T-helper 1 cell treated with Interleukin-12 subunit alpha and Interleukin-12 subunit beta and Interleukin-4 antibody, amounts not matched to agents 30 μg/mL and 1 μg/mL, for 36 hours (primary cell): ENCODE measurements around the gene NDUFA5.

ENCODE experiments used
- H3K27ac Mint-ChIP-seq: one replicate; pipeline ENCODE4 v1.8.0; 2021; ENCODE audit warnings: mild to moderate bottlenecking, mixed read lengths
- H3K27me3 Mint-ChIP-seq: one replicate; pipeline ENCODE4 v1.8.0; 2021; ENCODE audit warnings: low read depth, mixed read lengths
- H3K36me3 Mint-ChIP-seq: one replicate; pipeline ENCODE4 v1.8.0; 2021; ENCODE audit warnings: low read depth, mixed read lengths
- H3K4me1 Mint-ChIP-seq: one replicate; pipeline ENCODE4 v1.8.0; 2021; ENCODE audit warnings: low read depth, mixed read lengths
- H3K4me3 Mint-ChIP-seq: one replicate; pipeline ENCODE4 v1.8.0; 2021; ENCODE audit warnings: mild to moderate bottlenecking, moderate library complexity, mixed read lengths
- H3K9me3 Mint-ChIP-seq: one replicate; pipeline ENCODE4 v1.8.0; 2021; ENCODE audit warnings: mixed read lengths

Gene NDUFA5

GRCh38 chr7:123557398-123558288 is at the start of gene NDUFA5:
Gene NDUFA5, minus strand, starts transcription at chr7:123557818. Its CDS starts 23 bp downstream, at chr7:123557795.
- Mint-ChIP-seq H3K4me1 (peaks cover 5% of the 10 kb centered on the region), H3K27me3 (peaks cover 3% of the 10 kb centered on the region), H3K4me3 (no peak within 1 kb of the TSS), H3K36me3 (peaks cover 8% of the 10 kb centered on the region), H3K9me3 (no peaks in the 10 kb centered on the region), H3K27ac (no peak within 1 kb of the TSS)

- Mint-ChIP-seq H3K27ac (no peak overlapping the region), H3K27me3 (peaks cover 9% of the 10 kb centered on the region), H3K9me3 (no peaks in the 10 kb centered on the region), H3K4me3 (no peak overlapping the region), H3K36me3 (no peaks in the 10 kb centered on the region), H3K4me1 (no peaks in the 10 kb centered on the region)
Measured at GRCh38 chr7:123604739-123605138, 47.1 kb upstream of the NDUFA5 start.

- Mint-ChIP-seq H3K4me3 (no peak overlapping the region), H3K27me3 (peaks cover 10% of the 10 kb centered on the region), H3K36me3 (no peaks in the 10 kb centered on the region), H3K9me3 (no peaks in the 10 kb centered on the region), H3K27ac (no peak overlapping the region), H3K4me1 (no peaks in the 10 kb centered on the region)
Measured at GRCh38 chr7:123602648-123603047, 45.0 kb upstream of the NDUFA5 start.

GRCh38 chr7:123601530-123601929 is 43.9 kb upstream of the NDUFA5 start, which contains the start of gene ASB15:
Gene ASB15, plus strand, starts transcription at chr7:123601821. Its CDS starts 12,682 bp downstream, at chr7:123614503.
- H3K27me3 Mint-ChIP-seq: peaks cover 10% of the 10 kb centered on the region
- no peaks in the 10 kb centered on the region for H3K4me1 Mint-ChIP-seq
- no peak within 1 kb of the TSS for H3K4me3 Mint-ChIP-seq
- H3K9me3 Mint-ChIP-seq: no peaks in the 10 kb centered on the region
- H3K27ac Mint-ChIP-seq: no peak within 1 kb of the TSS
- no peaks in the 10 kb centered on the region for H3K36me3 Mint-ChIP-seq

GRCh38 chr7:123600876-123601275 is 43.3 kb upstream of the NDUFA5 start:
- Mint-ChIP-seq H3K27me3 (peaks cover 10% of the 10 kb centered on the region), H3K27ac (no peak overlapping the region), H3K36me3 (no peaks in the 10 kb centered on the region), H3K4me1 (no peaks in the 10 kb centered on the region), H3K9me3 (no peaks in the 10 kb centered on the region), H3K4me3 (no peak overlapping the region)

- Mint-ChIP-seq H3K36me3 (no peaks in the 10 kb centered on the region), H3K9me3 (no peaks in the 10 kb centered on the region), H3K4me3 (no peak overlapping the region), H3K4me1 (no peaks in the 10 kb centered on the region), H3K27ac (no peak overlapping the region), H3K27me3 (peaks cover 10% of the 10 kb centered on the region)
Measured at GRCh38 chr7:123599766-123600165, 42.1 kb upstream of the NDUFA5 start.

GRCh38 chr7:123598657-123599056 is 41.0 kb upstream of the NDUFA5 start:
- Mint-ChIP-seq H3K4me3 (no peak overlapping the region), H3K9me3 (no peaks in the 10 kb centered on the region), H3K27ac (no peak overlapping the region), H3K4me1 (no peaks in the 10 kb centered on the region), H3K36me3 (no peaks in the 10 kb centered on the region), H3K27me3 (peaks cover 7% of the 10 kb centered on the region)

GRCh38 chr7:123594813-123595241 is 37.2 kb upstream of the NDUFA5 start:
- Mint-ChIP-seq H3K36me3 (no peaks in the 10 kb centered on the region), H3K27me3 (peaks cover 12% of the 10 kb centered on the region), H3K4me1 (no peaks in the 10 kb centered on the region)

GRCh38 chr7:123588376-123588775 is 30.8 kb upstream of the NDUFA5 start:
- Mint-ChIP-seq H3K27me3 (peaks cover 21% of the 10 kb centered on the region), H3K4me1 (no peaks in the 10 kb centered on the region), H3K36me3 (no peaks in the 10 kb centered on the region), H3K4me3 (no peak overlapping the region), H3K27ac (no peak overlapping the region), H3K9me3 (no peaks in the 10 kb centered on the region)

More at GRCh38 chr7:123594813-123595241, 37.2 kb upstream of the NDUFA5 start:
- Mint-ChIP-seq H3K27ac (no peak overlapping the region), H3K9me3 (no peaks in the 10 kb centered on the region), H3K4me3 (no peak overlapping the region)

- no peaks in the 10 kb centered on the region for H3K9me3 Mint-ChIP-seq
- no peak overlapping the region for H3K27ac Mint-ChIP-seq
- H3K36me3 Mint-ChIP-seq: no peaks in the 10 kb centered on the region
- H3K4me3 Mint-ChIP-seq: no peak overlapping the region
- H3K4me1 Mint-ChIP-seq: no peaks in the 10 kb centered on the region
- peaks cover 18% of the 10 kb centered on the region for H3K27me3 Mint-ChIP-seq
Measured at GRCh38 chr7:123583821-123584220, 26.2 kb upstream of the NDUFA5 start.

- Mint-ChIP-seq H3K9me3 (no peaks in the 10 kb centered on the region), H3K4me1 (no peaks in the 10 kb centered on the region), H3K27me3 (peaks cover 11% of the 10 kb centered on the region), H3K4me3 (no peak overlapping the region), H3K36me3 (no peaks in the 10 kb centered on the region), H3K27ac (no peak overlapping the region)
Measured at GRCh38 chr7:123581162-123581459, 23.5 kb upstream of the NDUFA5 start.

- Mint-ChIP-seq H3K4me3 (no peak overlapping the region), H3K27ac (no peak overlapping the region), H3K9me3 (no peaks in the 10 kb centered on the region), H3K27me3 (peaks cover 12% of the 10 kb centered on the region), H3K4me1 (no peaks in the 10 kb centered on the region), H3K36me3 (no peaks in the 10 kb centered on the region)
Measured at GRCh38 chr7:123580406-123581161, 23.0 kb upstream of the NDUFA5 start.

GRCh38 chr7:123579416-123579815 is 21.8 kb upstream of the NDUFA5 start:
- H3K27ac Mint-ChIP-seq: no peak overlapping the region
- no peaks in the 10 kb centered on the region for H3K36me3 Mint-ChIP-seq
- no peaks in the 10 kb centered on the region for H3K4me1 Mint-ChIP-seq
- no peak overlapping the region for H3K4me3 Mint-ChIP-seq
- H3K9me3 Mint-ChIP-seq: no peaks in the 10 kb centered on the region
- H3K27me3 Mint-ChIP-seq: peaks cover 17% of the 10 kb centered on the region

- Mint-ChIP-seq H3K36me3 (no peaks in the 10 kb centered on the region), H3K9me3 (no peaks in the 10 kb centered on the region), H3K4me3 (no peak overlapping the region), H3K27ac (no peak overlapping the region), H3K4me1 (no peaks in the 10 kb centered on the region), H3K27me3 (peaks cover 16% of the 10 kb centered on the region)
Measured at GRCh38 chr7:123573896-123574467, 16.4 kb upstream of the NDUFA5 start.
